GM12872 (cell line): Measurements from ENCODE around the gene ZNF423.

Source experiments
- TF ChIP-seq, protein P1 (sequence below): IDR thresholded peaks from 3 replicates; pipeline ENCODE4 v1.5.1; 2011; ENCODE audit warnings: low read depth, mild to moderate bottlenecking, low read length, moderate library complexity; ENCODE audit not compliant: insufficient read depth

The ZNF423 gene

DNA sequence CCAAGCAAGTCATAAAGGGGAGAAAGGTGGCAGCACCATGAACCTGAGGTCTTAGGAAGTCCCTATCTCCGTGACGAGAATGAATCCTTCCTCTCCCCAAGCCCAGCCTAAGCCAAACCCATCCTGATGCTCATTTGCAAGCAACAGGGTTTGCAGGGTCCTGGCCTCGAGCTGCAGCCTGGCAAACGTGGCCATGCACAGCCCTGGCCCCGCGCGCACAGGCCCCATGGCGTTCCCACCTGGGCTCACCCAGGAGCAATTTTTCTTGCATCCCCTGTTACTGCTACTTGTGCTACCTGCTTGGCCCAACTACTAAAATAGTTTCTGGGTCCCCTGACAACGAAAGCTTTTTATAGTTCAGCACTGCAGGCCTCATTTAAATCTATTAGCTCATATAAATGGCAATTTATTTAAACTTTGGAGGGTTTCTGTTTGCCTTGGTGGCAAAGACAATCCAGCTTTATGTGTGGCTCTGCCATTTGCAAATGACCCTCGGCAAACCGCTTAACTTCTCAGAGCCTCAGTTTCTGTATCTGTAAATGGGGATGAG lies 340.8 kb downstream of the ZNF423 start:
- TF ChIP-seq, protein P1, sequence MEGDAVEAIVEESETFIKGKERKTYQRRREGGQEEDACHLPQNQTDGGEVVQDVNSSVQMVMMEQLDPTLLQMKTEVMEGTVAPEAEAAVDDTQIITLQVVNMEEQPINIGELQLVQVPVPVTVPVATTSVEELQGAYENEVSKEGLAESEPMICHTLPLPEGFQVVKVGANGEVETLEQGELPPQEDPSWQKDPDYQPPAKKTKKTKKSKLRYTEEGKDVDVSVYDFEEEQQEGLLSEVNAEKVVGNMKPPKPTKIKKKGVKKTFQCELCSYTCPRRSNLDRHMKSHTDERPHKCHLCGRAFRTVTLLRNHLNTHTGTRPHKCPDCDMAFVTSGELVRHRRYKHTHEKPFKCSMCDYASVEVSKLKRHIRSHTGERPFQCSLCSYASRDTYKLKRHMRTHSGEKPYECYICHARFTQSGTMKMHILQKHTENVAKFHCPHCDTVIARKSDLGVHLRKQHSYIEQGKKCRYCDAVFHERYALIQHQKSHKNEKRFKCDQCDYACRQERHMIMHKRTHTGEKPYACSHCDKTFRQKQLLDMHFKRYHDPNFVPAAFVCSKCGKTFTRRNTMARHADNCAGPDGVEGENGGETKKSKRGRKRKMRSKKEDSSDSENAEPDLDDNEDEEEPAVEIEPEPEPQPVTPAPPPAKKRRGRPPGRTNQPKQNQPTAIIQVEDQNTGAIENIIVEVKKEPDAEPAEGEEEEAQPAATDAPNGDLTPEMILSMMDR: no peak

DNA sequence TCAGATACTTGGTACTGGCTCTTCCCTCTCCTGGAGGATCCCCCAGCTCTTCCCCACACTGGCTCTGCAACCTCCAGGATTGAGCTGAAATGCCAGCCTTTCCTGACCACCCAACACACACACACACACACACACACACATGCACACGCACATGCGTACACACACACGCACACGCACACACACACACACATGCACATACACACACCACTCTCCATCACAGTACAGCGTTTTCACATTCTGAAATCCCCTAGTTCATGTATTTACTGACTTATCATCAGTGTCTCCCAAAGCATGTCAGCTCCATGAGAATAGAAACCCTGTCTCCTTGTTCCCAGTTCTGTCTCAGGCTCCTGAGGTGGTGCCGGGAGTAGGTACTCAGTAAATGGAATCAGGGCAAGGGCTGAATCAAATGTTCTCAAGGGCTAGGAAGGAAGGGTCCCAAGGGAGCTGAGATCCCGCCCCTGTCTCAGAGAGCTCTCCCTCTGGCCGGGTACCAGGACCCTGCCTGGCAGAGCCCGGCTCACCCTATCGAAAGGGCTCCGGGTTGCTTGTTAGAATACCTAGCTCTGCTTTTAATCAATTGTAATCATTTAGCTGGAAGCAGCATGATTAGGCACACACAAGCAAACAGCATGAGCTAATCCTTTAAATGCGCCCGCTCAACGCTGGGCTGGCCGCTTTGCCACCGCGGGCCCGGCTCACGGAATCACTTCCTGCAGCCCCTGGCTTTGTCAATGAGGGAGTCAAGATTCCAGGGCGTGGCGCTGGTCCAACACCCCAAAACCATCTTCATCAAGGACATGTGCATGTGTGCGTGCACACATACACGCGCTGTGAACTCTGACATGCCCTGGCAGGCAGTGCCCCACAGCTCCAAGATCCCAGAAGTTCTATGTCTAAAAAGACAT lies 341.6 kb downstream of the ZNF423 start:
- TF ChIP-seq, protein P1: no peak

DNA sequence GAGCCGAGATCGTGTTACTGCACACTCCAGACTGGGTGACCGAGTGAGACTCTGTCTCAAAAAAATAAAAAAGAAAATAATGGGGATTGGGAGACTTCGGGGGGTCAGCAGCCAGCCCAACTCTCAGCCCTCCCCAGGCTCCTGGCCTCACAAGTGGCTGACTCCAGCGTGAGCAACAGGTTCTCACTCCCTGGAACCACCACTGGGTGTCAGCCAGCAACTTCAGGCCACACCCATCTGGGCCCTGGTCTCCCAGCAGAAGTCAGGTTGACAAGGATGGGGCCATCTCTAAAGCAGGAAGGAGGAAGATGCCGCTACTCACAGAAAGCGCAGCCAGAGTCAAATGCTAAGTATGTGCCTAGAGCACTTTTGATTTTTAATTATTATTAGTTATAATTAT lies 342.9 kb downstream of the ZNF423 start:
- TF ChIP-seq, protein P1: 0 out of 3 replicates have a peak, but pooled peaks have one; percentile 24

DNA sequence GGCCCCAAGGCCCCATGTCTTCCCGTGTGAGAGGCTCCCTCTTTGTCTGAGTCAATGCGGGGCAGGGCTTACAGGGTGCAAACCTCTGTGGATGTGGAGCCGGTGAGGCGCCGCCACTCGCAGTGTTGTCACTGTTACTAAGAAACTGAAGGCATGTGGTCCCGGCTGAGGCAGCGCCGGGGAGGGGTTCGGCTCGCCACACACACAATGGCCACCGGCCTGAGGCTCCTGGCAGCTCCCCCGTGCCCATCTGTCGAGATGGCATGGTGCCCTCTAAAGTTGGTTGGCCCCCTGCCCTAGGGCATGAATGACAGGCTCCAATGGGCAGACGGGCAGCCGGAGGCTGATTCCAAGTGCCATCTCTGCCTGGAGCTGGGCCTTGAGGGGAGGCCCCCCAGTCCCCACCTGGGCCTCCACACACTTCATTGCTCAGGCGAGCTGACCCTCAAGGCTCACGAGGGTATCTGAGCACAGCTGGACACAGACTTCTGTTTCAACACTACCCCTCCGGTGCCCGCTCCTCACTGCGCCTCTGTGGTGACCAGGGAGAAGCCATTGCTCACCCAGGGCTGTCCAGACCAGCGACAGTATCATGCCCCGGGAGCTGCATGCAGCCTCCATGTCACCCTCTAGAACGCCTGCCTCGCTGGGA lies 345.1 kb downstream of the ZNF423 start:
- TF ChIP-seq, protein P1: no peak

DNA sequence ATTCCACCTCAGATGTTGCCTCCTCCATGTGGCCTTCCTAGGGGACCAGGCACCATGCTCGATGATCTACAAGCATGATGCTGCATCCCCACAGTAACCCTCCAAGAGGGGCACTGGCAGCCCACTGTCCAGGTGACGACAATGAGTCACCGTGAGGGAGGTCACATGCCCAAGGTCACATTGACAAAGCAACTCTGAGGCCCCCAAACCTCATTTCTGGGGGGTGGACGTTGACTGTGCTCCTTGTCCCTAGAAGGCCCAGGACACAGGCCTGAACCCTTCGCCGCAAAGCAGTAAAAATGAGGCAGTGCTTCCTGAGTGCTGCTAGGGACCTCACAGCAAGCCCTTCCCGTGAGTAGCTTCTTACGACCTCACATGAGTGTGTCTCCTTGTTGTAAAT lies 345.8 kb downstream of the ZNF423 start:
- TF ChIP-seq, protein P1: no peak

DNA sequence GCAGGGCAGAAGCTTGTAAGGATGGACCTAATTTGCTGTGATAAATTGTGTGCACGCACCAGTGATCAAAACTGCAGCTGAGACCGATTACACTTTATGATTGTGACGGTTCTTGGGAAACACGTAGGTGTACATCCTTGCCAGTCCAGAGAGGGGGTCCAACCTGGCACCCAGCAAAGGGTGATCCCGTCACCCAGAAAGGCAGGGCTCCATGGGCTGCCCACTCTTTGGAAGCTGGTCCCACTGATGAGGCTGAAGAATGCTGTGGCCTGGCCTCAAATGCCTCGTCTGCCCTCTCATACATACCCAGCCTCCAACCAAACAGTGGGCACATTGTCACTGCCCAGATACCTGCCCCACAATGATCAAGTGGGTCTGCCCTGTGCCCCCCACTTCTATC lies 350.4 kb downstream of the ZNF423 start:
- TF ChIP-seq, protein P1: no peak

DNA sequence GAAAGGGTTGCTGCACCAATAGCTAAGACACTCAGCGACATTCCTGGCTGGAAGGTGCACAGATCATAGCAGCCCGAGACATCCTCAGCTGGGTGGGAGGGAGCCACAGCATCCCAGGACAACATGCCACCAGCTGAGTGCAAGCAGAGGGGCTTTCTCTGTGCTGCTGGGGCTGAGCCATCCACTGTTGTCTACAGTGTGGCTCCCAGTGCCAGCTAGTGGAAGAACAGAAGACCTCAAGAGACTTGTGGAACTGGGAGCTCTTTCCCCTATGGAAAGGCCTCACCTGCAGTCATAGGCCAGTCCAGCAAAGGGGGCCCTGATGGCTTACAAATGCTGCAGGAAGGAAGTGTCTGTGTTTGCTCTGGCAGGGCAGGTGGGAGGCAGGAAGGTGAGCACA lies 351.3 kb downstream of the ZNF423 start:
- TF ChIP-seq, protein P1: no peak
